Head of caudate nucleus (tissue), 42 donors: Measurements from ENCODE around the gene DNAH14.

Experiments used
- DNase-seq, 42 donors: peaks; one replicate each; pipeline versions ENCODE4 v3.0.0 to v3.0.0-alpha.2; 2020 to 2021; ENCODE audit warnings: mixed read lengths in 7 of 42
- intact Hi-C: fragments of 100-400 bp; cut with DNase I; formaldehyde crosslinking; loops from one replicate; pipeline ENCODE4 v1.15.0; 2022

Gene DNAH14

DNA sequence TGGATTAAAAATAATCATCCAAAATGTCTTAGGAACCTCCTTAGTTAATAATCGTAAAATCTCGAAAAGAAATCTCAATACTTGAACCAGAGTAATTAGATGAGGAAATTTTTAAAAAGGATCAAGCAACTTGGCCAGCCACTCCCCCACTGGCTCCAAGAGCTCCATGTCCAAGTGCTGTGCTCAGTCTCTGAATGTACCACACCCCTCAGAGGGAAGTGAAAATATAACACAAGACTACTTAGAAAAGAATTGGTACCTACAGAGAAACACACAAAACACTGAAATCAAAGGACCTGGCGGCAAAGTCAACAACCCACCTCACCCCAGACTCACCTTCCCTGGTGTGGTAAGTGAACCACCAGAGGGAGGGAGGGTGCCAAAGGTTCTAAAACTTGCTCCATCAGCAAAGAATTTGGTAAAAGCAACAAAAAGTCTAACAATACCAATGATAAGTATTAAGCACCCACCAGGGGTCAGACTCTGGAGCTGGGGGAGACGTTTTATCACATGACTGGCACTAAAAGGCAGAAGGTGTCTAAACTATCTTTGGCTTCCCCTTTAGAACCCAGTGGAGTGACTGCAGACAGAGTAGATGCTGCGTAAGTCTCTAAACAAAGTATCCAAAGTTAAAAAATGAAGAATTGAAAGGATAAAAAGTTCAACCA is 484.4 kb downstream of the DNAH14 start:
- DNase-seq: no peak
- intact Hi-C loops: no loop called here

- no peak for DNase-seq
- intact Hi-C loops: no loop called here
These were observed 485.8 kb downstream of the DNAH14 start for GRCh38 chr1:225415307-225415706.

GRCh38 chr1:225415967-225416745 is 486.7 kb downstream of the DNAH14 start:
- DNase-seq: no peak
- intact Hi-C loops: no loop called here

DNA sequence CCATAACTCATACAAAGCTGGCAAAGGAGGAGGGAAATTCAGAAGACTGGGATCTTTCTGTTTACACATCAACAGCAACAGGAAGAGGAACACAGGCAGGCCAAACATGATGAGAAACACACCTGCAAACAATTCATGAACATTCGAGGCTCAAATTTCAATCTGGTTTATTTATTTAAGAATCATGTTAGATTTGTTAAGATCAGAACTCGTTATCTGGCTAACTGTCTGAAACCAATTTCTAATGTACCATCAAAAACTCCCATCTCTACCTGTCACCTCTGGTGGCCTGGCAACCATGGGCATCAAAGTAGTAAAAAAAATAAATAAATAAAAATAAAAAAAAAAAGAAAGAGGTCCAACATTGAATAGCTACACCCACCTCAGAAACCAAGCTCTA is 488.6 kb downstream of the DNAH14 start:
- intact Hi-C loops: no loop called here
- DNase-seq: no peak

- intact Hi-C loops: no loop called here
These were observed 489.1 kb downstream of the DNAH14 start for GRCh38 chr1:225418598-225418997.

GRCh38 chr1:225422031-225422605 is 492.6 kb downstream of the DNAH14 start:
- DNase-seq: peak in 1 of 42 donors; percentile 41
- intact Hi-C loops: no loop called here

More at GRCh38 chr1:225418598-225418997, 489.1 kb downstream of the DNAH14 start:
- no peak for DNase-seq

GRCh38 chr1:225422795-225423517 is 493.5 kb downstream of the DNAH14 start:
- no peak for DNase-seq
- intact Hi-C loops: no loop called here

DNA sequence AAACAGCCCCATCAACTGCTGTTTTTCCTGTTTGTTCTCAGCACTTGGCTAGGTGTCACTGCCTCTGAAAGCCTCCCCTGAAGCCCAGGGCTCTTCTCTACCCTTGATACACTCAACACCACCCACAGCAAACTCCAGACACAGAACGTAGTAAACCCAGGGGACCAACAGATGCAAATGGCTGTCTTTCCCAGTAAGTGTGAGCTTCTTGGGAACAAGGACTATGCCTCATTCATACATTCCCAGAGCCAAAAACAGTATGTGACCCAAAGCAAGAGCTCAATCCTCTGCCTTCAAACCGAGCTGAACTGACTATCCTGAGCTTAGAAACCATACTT is 494.0 kb downstream of the DNAH14 start:
- intact Hi-C loops: no loop called here
- peak in 1 of 42 donors; percentile 39 for DNase-seq

GRCh38 chr1:225424562-225425200 is 495.2 kb downstream of the DNAH14 start:
- DNase-seq: peak in 1 of 42 donors; percentile 33
- intact Hi-C loops: no loop called here

GRCh38 chr1:225425201-225425786 is 495.8 kb downstream of the DNAH14 start:
- DNase-seq: peak in 1 of 42 donors; percentile 29

GRCh38 chr1:225426395-225427234 is 497.1 kb downstream of the DNAH14 start:
- peak in 24 of 42 donors; percentile 11 to 57 (median 30) for DNase-seq
- intact Hi-C loops: no loop called here

More at GRCh38 chr1:225425201-225425786, 495.8 kb downstream of the DNAH14 start:
- intact Hi-C loops: no loop called here

- DNase-seq: peak in 33 of 42 donors; percentile 22 to 76 (median 48)
- intact Hi-C loops: no loop called here
These were observed 498.0 kb downstream of the DNAH14 start, which contains the start of gene LBR for GRCh38 chr1:225427235-225428067. Gene LBR, minus strand, starts transcription at chr1:225428038. Its CDS starts 3,963 bp downstream, at chr1:225424075.

DNA sequence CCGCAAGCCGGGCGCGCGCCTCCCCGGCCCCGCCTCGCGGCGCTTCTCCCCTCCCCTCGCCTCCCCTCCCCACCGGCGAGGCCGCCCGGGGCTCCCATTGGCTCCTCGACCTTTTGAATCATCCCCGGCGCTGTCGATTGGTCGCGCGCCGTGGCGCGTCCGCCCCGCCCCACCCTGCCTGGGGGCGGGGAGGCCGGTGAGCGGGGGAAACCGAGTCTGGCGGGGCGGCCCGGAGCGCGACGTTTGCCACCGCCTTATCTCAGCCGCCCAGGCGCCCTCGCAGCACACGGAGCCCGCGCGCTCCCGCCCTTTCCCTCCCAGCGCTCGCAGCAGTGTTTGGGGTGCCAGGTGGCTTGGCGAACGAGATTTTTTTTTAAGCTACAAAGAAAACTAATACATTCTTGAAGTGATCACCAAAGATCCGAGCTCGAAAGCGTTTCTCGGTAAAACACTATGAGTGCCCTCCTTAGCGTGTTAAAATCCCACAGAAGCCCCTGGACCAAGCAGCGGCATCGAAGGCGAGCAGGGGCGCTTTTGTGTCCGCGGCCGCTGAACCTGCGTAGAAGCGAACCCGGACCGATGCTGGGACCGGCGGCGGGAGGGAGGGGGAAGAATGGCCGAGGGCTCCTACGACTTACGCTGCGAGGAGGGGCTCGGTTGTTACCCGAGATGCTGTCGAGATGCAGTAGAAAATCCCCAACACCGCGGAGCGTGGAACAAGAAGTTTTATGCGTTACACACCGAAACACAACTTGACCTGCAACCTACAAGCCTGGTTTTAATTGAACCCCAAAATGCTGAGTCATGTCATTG is 498.8 kb downstream of the DNAH14 start:
- intact Hi-C loops: no loop called here
- DNase-seq: peak; percentile 85 to 98 (median 96)

DNA sequence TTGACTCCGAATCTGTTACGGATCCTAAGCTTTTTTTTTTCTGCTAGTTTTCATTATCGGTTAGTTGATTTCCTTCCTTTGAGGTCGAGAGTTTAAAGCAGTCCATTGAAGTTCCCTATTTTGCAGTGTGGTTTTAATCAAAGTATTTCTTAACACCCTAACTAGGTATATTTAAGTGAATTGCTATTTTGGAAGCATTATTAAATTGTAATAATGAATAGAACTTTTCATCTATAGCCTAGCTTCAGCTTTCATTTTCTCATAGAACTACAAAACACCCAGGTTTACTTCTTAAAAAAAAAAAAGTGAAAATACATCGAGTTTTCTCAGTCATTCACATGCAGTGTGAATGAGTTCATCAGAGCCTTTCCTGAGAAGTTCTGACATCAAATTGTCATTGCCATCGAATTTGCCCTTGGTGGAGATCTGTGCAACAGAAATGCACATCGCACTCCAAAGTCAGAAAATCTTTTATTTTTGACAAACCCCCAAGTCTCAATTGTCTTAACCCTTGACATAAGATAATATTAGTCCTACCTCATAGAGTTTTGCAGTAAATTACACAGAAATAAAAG is 499.5 kb downstream of the DNAH14 start:
- intact Hi-C loops: no loop called here
- DNase-seq: peak in 1 of 42 donors; percentile 37

DNA sequence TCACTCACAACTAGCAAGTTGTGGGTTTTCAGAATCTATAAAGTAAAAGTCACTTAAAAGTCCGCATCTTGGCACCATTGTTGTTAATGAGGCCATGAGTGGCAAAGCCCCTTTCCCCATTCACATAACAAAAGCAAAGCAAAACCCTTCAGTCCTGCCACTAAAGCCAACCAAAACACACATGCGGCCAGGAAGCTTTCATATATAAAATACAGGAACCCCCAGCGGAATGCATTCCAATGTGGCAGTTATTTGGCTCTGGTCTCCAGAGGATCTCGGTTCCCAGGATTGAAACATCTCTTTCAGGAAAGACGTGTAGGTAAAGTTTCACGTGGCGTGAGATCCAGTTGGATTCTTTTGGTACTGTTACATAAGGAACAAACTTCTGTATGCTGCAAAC is 500.8 kb downstream of the DNAH14 start:
- DNase-seq: peak in 2 of 42 donors; percentile 33 to 40
- intact Hi-C loops: no loop called here
